Psoas muscle (tissue), 8 donors: ENCODE data around the gene AGFG2. TPM values are rescaled to one million over a fixed set of nuclear protein-coding genes. Genes with fewer than 3 reads are reported as not detected.

Source experiments
- ATAC-seq, 4 donors: fragments of 200-7000 bp; cut with Tn5 transposase; one replicate each; pipeline ENCODE4 v1.9.1; 2020; ENCODE audit warnings: moderate library complexity in 3 of 4, mild to moderate bottlenecking in 2 of 4
- DNase-seq, 2 donors: peaks; one replicate each; pipeline ENCODE4 v3.0.0-alpha.2; 2020
- H3K27ac ChIP-seq: fragments of 200-600 bp; one replicate; pipeline ENCODE4 v1.8.0; 2022
- H3K27me3 ChIP-seq, 3 donors: fragments of 200-600 bp in 1 of 3; one replicate each; pipeline versions ENCODE4 v1.6.1 to v1.8.0; 2013 to 2022; ENCODE audit warnings: low read length in 2 of 3, mild to moderate bottlenecking in 2 of 3, moderate library complexity in 1 of 3; ENCODE audit not compliant: insufficient read depth in 3 of 3
- H3K36me3 ChIP-seq, 2 donors: fragments of 200-600 bp in 1 of 2; one replicate each; pipeline versions ENCODE4 v1.6.1 to v1.8.0; 2013 to 2022; ENCODE audit warnings: low read depth in 1 of 2, mild to moderate bottlenecking in 1 of 2, moderate library complexity in 1 of 2; ENCODE audit not compliant: insufficient read depth in 1 of 2
- H3K4me1 ChIP-seq: fragments of 200-600 bp; one replicate; pipeline ENCODE4 v1.8.0; 2022
- H3K4me3 ChIP-seq: fragments of 200-600 bp; one replicate; pipeline ENCODE4 v1.8.0; 2022; ENCODE audit warnings: mild to moderate bottlenecking
- H3K9me3 ChIP-seq: fragments of 200-600 bp; one replicate; pipeline ENCODE4 v1.8.0; 2022
- WGBS, 3 donors: extraction: QIAGEN DNeasy Blood & Tissue Kit; methylation state at CpG; one replicate each; pipeline versions ENCODE4 v1.1.6 to v1.1.7; 2013; 5-methylcytosine and 5-hydroxymethylcytosine counted together
- intact Hi-C, 2 donors: fragments of 100-400 bp; cut with DNase I; formaldehyde crosslinking; loops; one replicate each; pipeline versions ENCODE4 v1.11.0 to v1.14.2; 2022
- polyA plus RNA-seq, 3 donors: library from polyadenylated mRNA; stranded (reverse); fragments of 200-250 nt; gene quantifications; one replicate each; pipeline ENCODE4 v1.2.3, GENCODE V29; 2013
- total RNA-seq, 4 donors: library from RNA; stranded (reverse); fragmentation: NEBNext Ultra II Directional in 2 of 4; extraction: Animal tissue kit (Norgen Biotek cat#: 25700) in 2 of 4; gene quantifications; one replicate each; pipeline versions ENCODE4 v1.2.1 to v1.2.4, GENCODE V29; 2021 to 2023
- TF ChIP-seq, protein P1 (sequence below): fragments of 200-600 bp; IDR thresholded peaks from one replicate; pipeline ENCODE4 v1.8.0; 2022; ENCODE audit warnings: antibody characterized with exemption
- donor health status: healthy with polysubstance abuse.
- donor health status: DM: no; HTN: no; CAD: no; lungs with moderate emphysema.
- donor health status: Bipolar disorder and iron deficiency.
- donor health status: healthy.
- donor health status: DM: yes; HTN: yes; CAD: no.
- donor health status: DM: no; HTN: no; CAD: no.
- donor health status: DM: no; HTN: no; CAD: no.
- donor health status: DM: yes; HTN: yes; CAD: no.

AGFG2 gene
- total and polyA plus RNA-seq, 7 donors = 4.8 to 14.7 (median 8.8) TPM

DNA sequence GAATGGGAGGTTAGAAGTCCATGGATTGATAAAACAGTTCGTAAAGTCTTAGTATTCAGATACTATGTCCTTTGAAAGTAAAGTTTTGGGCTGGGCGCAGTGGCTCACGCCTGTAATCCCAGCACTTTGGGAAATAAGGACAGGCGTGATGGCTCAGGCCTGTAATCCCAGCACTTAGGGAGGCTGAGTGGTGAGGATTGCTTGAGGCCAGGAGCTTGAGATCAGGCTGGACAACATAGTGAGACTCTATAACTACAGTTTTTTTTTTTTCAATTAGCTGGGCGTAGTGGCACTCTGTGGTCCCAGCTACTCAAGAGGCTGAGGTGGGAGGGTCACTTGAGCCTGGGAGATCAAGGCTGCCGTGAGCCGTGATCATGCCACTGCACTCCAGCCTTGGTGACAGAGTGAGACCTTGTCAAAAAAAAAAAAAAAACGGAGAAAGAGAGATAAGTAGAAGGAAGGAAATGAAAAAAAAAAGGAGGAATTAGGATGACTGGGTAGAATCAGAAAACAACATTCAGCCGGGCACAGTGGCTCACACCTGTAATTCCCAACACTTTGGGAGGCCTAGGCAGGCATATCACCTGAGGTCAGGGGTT, 25.7 kb upstream of the AGFG2 start:
- Histone ChIP-seq H3K27me3 (peaks cover 0 to 9% (median 2%) of the 10 kb centered on the region in 3 donors), H3K36me3 (no peaks in the 10 kb centered on the region), H3K4me1 (no peaks in the 10 kb centered on the region), H3K27ac (no peak overlapping the region), H3K9me3 (no peaks in the 10 kb centered on the region), H3K4me3 (no peak overlapping the region)
- DNase-seq (no peak), ATAC-seq (no peak)
- TF ChIP-seq, protein P1, sequence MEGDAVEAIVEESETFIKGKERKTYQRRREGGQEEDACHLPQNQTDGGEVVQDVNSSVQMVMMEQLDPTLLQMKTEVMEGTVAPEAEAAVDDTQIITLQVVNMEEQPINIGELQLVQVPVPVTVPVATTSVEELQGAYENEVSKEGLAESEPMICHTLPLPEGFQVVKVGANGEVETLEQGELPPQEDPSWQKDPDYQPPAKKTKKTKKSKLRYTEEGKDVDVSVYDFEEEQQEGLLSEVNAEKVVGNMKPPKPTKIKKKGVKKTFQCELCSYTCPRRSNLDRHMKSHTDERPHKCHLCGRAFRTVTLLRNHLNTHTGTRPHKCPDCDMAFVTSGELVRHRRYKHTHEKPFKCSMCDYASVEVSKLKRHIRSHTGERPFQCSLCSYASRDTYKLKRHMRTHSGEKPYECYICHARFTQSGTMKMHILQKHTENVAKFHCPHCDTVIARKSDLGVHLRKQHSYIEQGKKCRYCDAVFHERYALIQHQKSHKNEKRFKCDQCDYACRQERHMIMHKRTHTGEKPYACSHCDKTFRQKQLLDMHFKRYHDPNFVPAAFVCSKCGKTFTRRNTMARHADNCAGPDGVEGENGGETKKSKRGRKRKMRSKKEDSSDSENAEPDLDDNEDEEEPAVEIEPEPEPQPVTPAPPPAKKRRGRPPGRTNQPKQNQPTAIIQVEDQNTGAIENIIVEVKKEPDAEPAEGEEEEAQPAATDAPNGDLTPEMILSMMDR = no peak
- intact Hi-C loops = no loop called here
- 86% methylated on average over 9 of the region's 9 CpGs for WGBS, 3 donors

DNA sequence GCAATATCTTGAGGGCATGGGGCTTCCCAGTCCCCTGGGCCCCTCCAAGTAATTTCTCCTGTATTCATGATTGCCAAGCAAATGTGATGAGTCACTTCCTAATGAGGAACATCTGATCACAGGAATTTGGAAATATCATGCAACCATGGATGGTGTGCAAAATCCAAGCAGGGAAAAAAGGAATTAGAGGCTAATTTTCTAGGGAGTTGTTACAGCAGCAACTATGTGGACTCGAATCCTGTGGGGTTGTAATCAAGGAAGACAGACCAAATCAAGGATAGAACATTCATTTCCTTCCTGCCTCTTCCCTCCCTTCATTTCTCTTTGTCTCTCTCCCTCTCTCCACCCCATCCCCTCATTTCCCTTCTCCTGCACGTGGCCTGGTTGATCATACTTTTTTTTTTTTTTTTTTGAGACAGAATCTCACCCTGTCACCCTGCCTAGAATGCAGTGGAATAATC, 23.9 kb upstream of the AGFG2 start:
- Histone ChIP-seq H3K9me3 (no peaks in the 10 kb centered on the region), H3K27ac (no peak overlapping the region), H3K27me3 (no peaks in the 10 kb centered on the region), H3K36me3 (no peaks in the 10 kb centered on the region), H3K4me3 (no peak overlapping the region), H3K4me1 (no peaks in the 10 kb centered on the region)
- peak in 1 of 4 donors; percentile 51 for ATAC-seq
- TF ChIP-seq, protein P1 = no peak
- intact Hi-C loops = loop anchor here in 1 of 2 donors (2.0 kb wide), 1 partner anchor 36 kb away; no protein-coding TSS in a partner anchor
- DNase-seq = no peak
- WGBS, 3 donors = 9 to 15% (median 10%) methylated on average over 2 of the region's 2 CpGs

DNA sequence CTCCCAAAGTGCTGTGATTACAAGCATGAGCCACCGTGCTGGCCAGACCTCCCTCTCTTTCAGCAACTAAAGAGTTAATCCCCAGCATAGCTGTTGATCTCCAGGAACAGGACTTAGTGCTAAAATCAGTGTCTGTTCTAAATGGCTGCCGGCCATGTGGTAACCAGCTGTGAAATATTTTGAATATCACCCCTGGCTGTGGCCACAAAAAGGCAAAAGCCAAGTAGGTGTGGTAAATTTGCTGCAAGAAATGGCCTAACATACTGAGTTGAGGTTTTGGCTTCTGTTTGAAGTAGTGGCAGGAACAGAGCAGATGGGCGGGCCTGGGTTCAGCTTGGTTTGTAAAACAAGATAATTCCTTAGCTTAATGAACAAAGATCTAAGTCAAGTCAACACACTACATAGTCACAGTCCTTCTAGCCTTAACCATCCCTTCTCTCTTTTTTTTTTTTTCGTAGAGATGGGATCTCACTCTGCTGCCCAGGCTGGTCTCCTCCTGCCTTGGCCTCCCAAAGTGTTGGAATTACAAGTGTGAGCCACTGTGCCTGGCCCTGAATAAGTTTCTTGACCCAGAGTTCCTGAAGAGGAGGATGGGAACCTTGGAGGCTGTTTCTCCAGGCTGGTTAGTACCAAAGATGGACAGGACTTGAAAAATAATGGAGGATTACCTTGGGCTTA, 22.7 kb upstream of the AGFG2 start:
- TF ChIP-seq, protein P1 = no peak
- no peak overlapping the region for H3K27ac ChIP-seq
- H3K9me3 ChIP-seq = no peaks in the 10 kb centered on the region
- no peaks in the 10 kb centered on the region for H3K27me3 ChIP-seq
- intact Hi-C loops = no loop called here
- 27 to 44% (median 35%) methylated on average over 4 of the region's 4 CpGs for WGBS, 3 donors
- DNase-seq (peak; percentile 52 to 63), ATAC-seq (peak in 3 of 4 donors; percentile 50 to 59 (median 51))
- no peak overlapping the region for H3K4me3 ChIP-seq
- H3K36me3 ChIP-seq = no peaks in the 10 kb centered on the region
- no peaks in the 10 kb centered on the region for H3K4me1 ChIP-seq

DNA sequence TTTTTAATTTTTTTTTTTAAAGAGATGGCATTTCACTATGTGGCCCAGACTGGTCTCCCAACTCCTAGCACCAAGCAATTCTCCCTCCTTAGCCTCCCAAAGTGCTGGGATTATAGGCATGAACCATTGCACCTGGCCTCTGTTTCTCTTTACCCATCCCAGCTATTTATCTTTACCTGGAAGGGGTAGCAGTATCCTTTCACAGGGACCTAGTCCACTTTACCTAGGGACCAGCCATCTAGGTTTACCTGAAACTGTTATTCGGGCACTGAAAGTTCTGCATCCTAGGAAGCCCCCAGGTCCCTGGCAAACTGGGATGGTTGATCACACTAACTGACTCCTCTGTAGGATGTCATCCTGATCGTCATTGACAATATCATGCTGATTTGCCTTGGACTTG, 21.7 kb upstream of the AGFG2 start:
- WGBS, 3 donors = 56 to 67% (median 61%) methylated on average over 2 of the region's 2 CpGs
- no peak overlapping the region for H3K27ac ChIP-seq
- intact Hi-C loops = no loop called here
- H3K4me1 ChIP-seq = no peaks in the 10 kb centered on the region
- no peaks in the 10 kb centered on the region for H3K27me3 ChIP-seq
- no peak overlapping the region for H3K4me3 ChIP-seq
- H3K36me3 ChIP-seq = no peaks in the 10 kb centered on the region
- DNase-seq (no peak), ATAC-seq (no peak)
- no peaks in the 10 kb centered on the region for H3K9me3 ChIP-seq
- TF ChIP-seq, protein P1 = no peak
